K562 (cell line): ENCODE data around the gene ARFGAP1. TPM values are rescaled to one million over a fixed set of nuclear protein-coding genes. Genes with fewer than 3 reads are reported as not detected.

Source experiments
- ATAC-seq: fragments of 200-7000 bp; cut with Tn5 transposase; 3 replicates; pipeline ENCODE4 v1.9.1; 2020; ENCODE audit warnings: moderate library complexity
- BruUV-seq: library from RNA; stranded (reverse); fragments of 400-500 nt; replicated peaks from 2 replicates; lab custom pipeline; 2021; lab: Mats Ljungman, UMichigan
- CTCF ChIA-PET: fragments of 300-600 bp; formaldehyde crosslinking; extraction: SDS; loops from one replicate; lab custom pipeline; 2021; ENCODE audit warnings: low intra/inter-chr PET ratio; lab: Yijun Ruan, JAX
- POLR2A ChIA-PET: fragments of 300-600, 350-650 bp; sonication (Branson Sonifier 250); formaldehyde crosslinking; extraction: SDS; loops from one replicate; lab custom pipeline; 2021; ENCODE audit warnings: antibody characterized with exemption, inconsistent platforms; lab: Yijun Ruan, JAX
- DNase-seq, 4 experiments: peaks; one replicate each; pipeline versions ENCODE4 v3.0.0 to v3.0.0-alpha.2; 2011 to 2018; ENCODE audit warnings: low spot score in 3 of 4, mixed read lengths in 3 of 4; ENCODE audit errors: extremely low read depth in 1 of 4
- FAIRE-seq: peaks from 2 replicates; lab custom pipeline; 2011; peaks lifted over from hg19 to GRCh38; lab: Jason Lieb, UNC
- H2AFZ ChIP-seq: 2 replicates; pipeline ENCODE4 v1.6.0; 2011; ENCODE audit warnings: low read depth, low read length, control low read depth, inconsistent platforms
- H3K27ac ChIP-seq: fragments of 200-600 bp; 3 replicates; pipeline ENCODE4 v1.8.0; 2011; ENCODE audit warnings: low read depth, mild to moderate bottlenecking, control low read depth, inconsistent platforms, low read length, moderate library complexity, mixed read lengths; ENCODE audit errors: extremely low read depth
- H3K27me3 ChIP-seq, 2 experiments: fragments of 300-600 bp in 1 of 2; 2 replicates in 1 of 2; 3 replicates in 1 of 2; pipeline versions ENCODE4 v1.6.0 to v1.8.0; 2011; ENCODE audit warnings: inconsistent platforms in 2 of 2, low read length in 2 of 2, mild to moderate bottlenecking in 1 of 2, mixed read lengths in 1 of 2, moderate library complexity in 1 of 2; ENCODE audit not compliant: control insufficient read depth in 2 of 2, insufficient read depth in 2 of 2
- H3K36me3 ChIP-seq: fragments of 300-600 bp; 3 replicates; pipeline ENCODE4 v1.8.0; 2011; ENCODE audit warnings: mild to moderate bottlenecking, low read length, inconsistent platforms; ENCODE audit not compliant: control insufficient read depth, insufficient read depth
- H3K4me1 ChIP-seq, 2 experiments: fragments of 200-600 bp in 1 of 2; replicated peaks in 1 of 2; 2 replicates in 1 of 2; 3 replicates in 1 of 2; pipeline versions ENCODE4 v1.5.1 to v1.8.0; 2011; ENCODE audit warnings: inconsistent platforms in 2 of 2, low read length in 2 of 2, mild to moderate bottlenecking in 1 of 2, mixed read lengths in 1 of 2, moderate library complexity in 1 of 2; ENCODE audit not compliant: control insufficient read depth in 2 of 2, insufficient read depth in 2 of 2
- H3K4me2 ChIP-seq: 2 replicates; pipeline ENCODE4 v1.6.1; 2011; ENCODE audit warnings: low read length, control low read depth, inconsistent platforms, mixed read lengths; ENCODE audit not compliant: insufficient read depth
- H3K4me3 ChIP-seq: fragments of 200-600 bp; sonication (generic), shearing (Covaris generic); 2 replicates; pipeline ENCODE4 v1.5.1; 2016; ENCODE audit warnings: control low read depth, inconsistent platforms
- H3K79me2 ChIP-seq: fragments of 200-600 bp; 3 replicates; pipeline ENCODE4 v1.8.0; 2011; ENCODE audit warnings: low read length, inconsistent platforms; ENCODE audit not compliant: control insufficient read depth, insufficient read depth
- H3K9ac ChIP-seq, 2 experiments: 2 replicates each; pipeline versions ENCODE4 v1.6.0 to v1.6.1; 2011; ENCODE audit warnings: low read depth in 2 of 2, low read length in 2 of 2, control low read depth in 1 of 2, inconsistent platforms in 1 of 2, mild to moderate bottlenecking in 1 of 2, mixed read lengths in 1 of 2; ENCODE audit not compliant: insufficient read depth in 1 of 2
- H3K9me1 ChIP-seq: one replicate; pipeline ENCODE4 v1.6.0; 2011; ENCODE audit warnings: inconsistent platforms, mild to moderate bottlenecking, low read length, moderate library complexity; ENCODE audit not compliant: control insufficient read depth, insufficient read depth
- H3K9me3 ChIP-seq: replicated peaks from 2 replicates; pipeline ENCODE4 v1.5.1; 2011; ENCODE audit warnings: low read depth, low read length, inconsistent platforms; ENCODE audit not compliant: control insufficient read depth, insufficient read depth
- H4K20me1 ChIP-seq: replicated peaks from 2 replicates; pipeline ENCODE4 v1.6.1; 2011; ENCODE audit warnings: low read length, inconsistent platforms, mixed read lengths; ENCODE audit not compliant: control insufficient read depth, insufficient read depth
- MXI1 ChIP-seq: IDR thresholded peaks from 2 replicates; pipeline ENCODE4 v1.6.1; 2011; ENCODE audit warnings: low read depth, mild to moderate bottlenecking, improper control_type of control experiment, low read length
- NFIC ChIP-seq: fragments of 450-650 bp; IDR thresholded peaks from 2 replicates; pipeline ENCODE4 v1.6.1; 2017; ENCODE audit warnings: mild to moderate bottlenecking, inconsistent platforms
- ZNF23 ChIP-seq: fragments of 250-450 bp; sonication (Bioruptor Pico); IDR thresholded peaks from 2 replicates; pipeline ENCODE4 v1.4.0; 2020; ENCODE audit warnings: mild to moderate bottlenecking
- WGBS: fragments of 100-300 bp; shearing (Covaris generic); methylation state at CpG from one replicate; pipeline ENCODE4 v1.1.6; 2016; ENCODE audit warnings: low coverage, mixed read lengths; ENCODE audit not compliant: insufficient coverage; ENCODE audit errors: missing lambda C conversion rate; 5-methylcytosine and 5-hydroxymethylcytosine counted together
- in situ Hi-C: fragments of 300-500 bp; cut with MboI; formaldehyde crosslinking; loops from 4 replicates; pipeline ENCODE4 v1.15.0; 2018; ENCODE audit warnings: inconsistent platforms, mixed read lengths
- intact Hi-C: fragments of 100-400 bp; cut with micrococcal nuclease; formaldehyde crosslinking; loops from 2 replicates; pipeline ENCODE4 v1.14.2; 2022
- polyA plus RNA-seq, 8 experiments: library from polyadenylated mRNA; depleted of rRNA in 4 of 8; stranded (reverse) in 5 of 8; unstranded in 3 of 8; fragments of >200 nt; fragmentation: Nextera tagmentation in 2 of 8; fragmentation: Illumina TruSeq in 1 of 8; extraction: Ambion mirVana in 2 of 8; extraction: Trizol in 1 of 8; gene quantifications; 2 replicates each; pipeline versions ENCODE4 v1.2.1 to v1.2.3, GENCODE V29; 2011 to 2014; ENCODE audit warnings: inconsistent platforms in 1 of 8, missing spikeins in 1 of 8
- total RNA-seq, 7 experiments: library from RNA; depleted of rRNA in 6 of 7; stranded (reverse); fragments of >200 nt in 6 of 7; fragmentation: Illumina TruSeq in 2 of 7; extraction: Trizol in 2 of 7; gene quantifications; 2 replicates each; pipeline versions ENCODE4 v1.2.1 to v1.2.3, GENCODE V29; 2011 to 2021; ENCODE audit warnings: low replicate concordance in 1 of 7
- TF ChIP-seq, protein P1 (sequence below): fragments of 250-450 bp; sonication (Bioruptor Pico); IDR thresholded peaks from 2 replicates; pipeline ENCODE4 v1.5.0; 2021; ENCODE audit warnings: mild to moderate bottlenecking, borderline replicate concordance
- TF ChIP-seq, protein P2 (sequence below): fragments of 250-450 bp; sonication (Bioruptor Pico); IDR thresholded peaks from 2 replicates; pipeline ENCODE4 v1.8.0; 2021; ENCODE audit warnings: moderate library complexity, mild to moderate bottlenecking, inconsistent platforms

ARFGAP1 gene
- total and polyA plus RNA-seq, 9 of the 15 experiments (the other 6 are each of a cell fraction or from before 2014, with no cell fraction given) = 0.53 to 102 (median 33.5) TPM

DNA sequence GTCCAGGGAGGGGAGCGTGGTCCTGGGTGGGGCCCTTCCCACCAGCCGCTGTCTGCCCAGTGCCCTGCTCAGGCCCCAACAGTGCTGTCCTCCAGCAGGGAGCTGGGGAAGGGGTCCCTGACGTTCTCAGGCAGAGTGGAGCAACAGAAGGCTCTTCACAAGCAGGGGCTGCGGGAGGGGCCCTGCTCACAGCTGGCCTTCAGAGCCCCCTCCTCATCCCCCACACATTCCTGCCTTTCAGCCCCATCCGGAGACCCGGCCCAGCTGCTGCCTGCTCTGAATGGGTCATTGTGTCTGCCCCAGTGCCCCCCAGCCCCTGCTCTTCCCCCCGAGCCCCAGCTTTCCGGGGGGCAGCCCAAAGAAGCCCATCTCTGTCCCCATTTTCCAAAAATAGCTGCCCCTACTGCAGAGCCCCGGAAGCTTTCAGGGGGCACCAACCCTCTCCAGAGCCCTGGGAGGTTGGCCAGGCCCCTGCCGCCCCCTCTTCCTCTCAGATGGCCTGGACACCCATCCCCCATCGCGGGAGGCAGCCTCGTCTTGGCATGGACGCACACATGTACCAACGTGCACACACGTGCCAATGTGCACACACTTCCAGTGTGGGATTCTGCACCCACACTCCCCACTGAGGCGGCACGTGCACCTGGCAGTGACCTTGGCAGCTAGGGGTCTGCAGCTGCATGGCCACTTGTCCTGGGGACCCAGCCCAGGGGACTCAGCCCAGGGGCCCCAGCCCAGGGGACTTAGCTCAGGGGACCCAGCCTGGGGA is 24.1 kb downstream of the ARFGAP1 start (continued):
- TF ChIP-seq, protein P1, sequence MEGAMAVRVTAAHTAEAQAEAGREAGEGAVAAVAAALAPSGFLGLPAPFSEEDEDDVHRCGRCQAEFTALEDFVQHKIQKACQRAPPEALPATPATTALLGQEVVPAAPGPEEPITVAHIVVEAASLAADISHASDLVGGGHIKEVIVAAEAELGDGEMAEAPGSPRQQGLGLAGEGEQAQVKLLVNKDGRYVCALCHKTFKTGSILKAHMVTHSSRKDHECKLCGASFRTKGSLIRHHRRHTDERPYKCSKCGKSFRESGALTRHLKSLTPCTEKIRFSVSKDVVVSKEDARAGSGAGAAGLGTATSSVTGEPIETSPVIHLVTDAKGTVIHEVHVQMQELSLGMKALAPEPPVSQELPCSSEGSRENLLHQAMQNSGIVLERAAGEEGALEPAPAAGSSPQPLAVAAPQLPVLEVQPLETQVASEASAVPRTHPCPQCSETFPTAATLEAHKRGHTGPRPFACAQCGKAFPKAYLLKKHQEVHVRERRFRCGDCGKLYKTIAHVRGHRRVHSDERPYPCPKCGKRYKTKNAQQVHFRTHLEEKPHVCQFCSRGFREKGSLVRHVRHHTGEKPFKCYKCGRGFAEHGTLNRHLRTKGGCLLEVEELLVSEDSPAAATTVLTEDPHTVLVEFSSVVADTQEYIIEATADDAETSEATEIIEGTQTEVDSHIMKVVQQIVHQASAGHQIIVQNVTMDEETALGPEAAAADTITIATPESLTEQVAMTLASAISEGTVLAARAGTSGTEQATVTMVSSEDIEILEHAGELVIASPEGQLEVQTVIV (CRISPR knock-in tag) = no peak
- TF ChIP-seq ZNF23 (CRISPR knock-in tag) = no peak
- TF ChIP-seq, protein P2, sequence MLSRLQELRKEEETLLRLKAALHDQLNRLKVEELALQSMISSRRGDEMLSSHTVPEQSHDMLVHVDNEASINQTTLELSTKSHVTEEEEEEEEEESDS (CRISPR knock-in tag) = no peak

DNA sequence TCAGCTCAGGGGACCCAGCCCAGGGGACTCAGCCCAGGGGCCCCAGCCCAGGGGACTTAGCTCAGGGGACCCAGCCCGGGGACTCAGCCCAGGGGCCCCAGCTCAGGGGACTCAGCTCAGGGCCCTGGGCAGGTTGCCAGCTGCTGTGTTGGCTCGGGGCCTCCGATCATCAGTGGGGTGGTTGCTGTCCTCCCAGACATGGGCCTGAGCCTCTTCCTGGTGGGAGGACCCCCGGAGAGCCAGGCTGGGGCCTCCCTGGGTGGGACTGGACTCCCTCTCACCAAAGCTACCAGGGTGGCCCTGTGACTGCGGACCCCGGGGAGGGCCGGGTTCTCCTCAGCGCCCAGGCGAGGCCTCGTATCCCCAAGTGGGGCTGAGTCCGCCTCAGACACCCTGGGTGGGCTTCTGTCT is 24.8 kb downstream of the ARFGAP1 start:
- Histone ChIP-seq H3K4me1 (peaks cover 0 to 46% of the 10 kb centered on the region in 2 experiments; a peak in 2 of 5 replicates), H2AFZ (no peak overlapping the region), H3K79me2 (no peaks in the 10 kb centered on the region), H3K36me3 (no peaks in the 10 kb centered on the region), H3K4me2 (no peak overlapping the region), H3K4me3 (no peak overlapping the region), H3K9me1 (no peaks in the 10 kb centered on the region), H3K27me3 (peaks cover 12 to 38% of the 10 kb centered on the region in 2 experiments; a peak in 4 of 5 replicates), H3K9ac (no peak overlapping the region), H4K20me1 (0 out of 2 replicates have a peak, but pooled peaks cover 12% of the 10 kb centered on the region), H3K27ac (no peak overlapping the region), H3K9me3 (no peaks in the 10 kb centered on the region)
- ChIA-PET POLR2A (interaction anchor here (1.0 kb wide), 2 partner anchors 10 to 15 kb away, joined by 3 to 4 read pairs; no protein-coding TSS in a partner anchor), CTCF (no interaction called here)
- no TSS peak for BruUV-seq
- no peak for DNase-seq
- WGBS = 1% methylated on average over 10 of the region's 11 CpGs
- no peak for ATAC-seq
- TF ChIP-seq NFIC (0 out of 2 replicates have a peak, but pooled peaks have one; percentile 13), MXI1 (no peak)
- no peak for FAIRE-seq
- in situ Hi-C loops = no loop called here
- intact Hi-C loops = no loop called here
